Endothelial cell of umbilical vein (primary cell): ENCODE results near the gene DNAJC3. TPM values are rescaled to one million over a fixed set of nuclear protein-coding genes. Genes with fewer than 3 reads are reported as not detected.
A peak's percentile ranks its signal among the peaks of the same experiment; 100 is the strongest.

Source experiments
- BruUV-seq: library from RNA; stranded (reverse); fragments of 400-500 nt; replicated peaks from 2 replicates; lab custom pipeline; 2021; lab: Mats Ljungman, UMichigan
- CTCF ChIA-PET: fragments of 300-600, 350-600 bp; sonication (Branson Sonifier 250); formaldehyde crosslinking; loops from one replicate; lab custom pipeline; 2021; ENCODE audit warnings: antibody characterized with exemption, inconsistent platforms; lab: Charles Lee
- POLR2A ChIA-PET: fragments of 300-600, 350-600 bp; sonication (Branson Sonifier 250); formaldehyde crosslinking; loops from one replicate; lab custom pipeline; 2021; ENCODE audit warnings: antibody characterized with exemption, inconsistent platforms; lab: Charles Lee
- DNase-seq: peaks from one replicate; pipeline ENCODE4 v3.0.0-alpha.2; 2011; ENCODE audit warnings: low read depth, low spot score
- FAIRE-seq: peaks from 2 replicates; lab custom pipeline; 2011; peaks lifted over from hg19 to GRCh38; lab: Jason Lieb, UNC
- H2AFZ ChIP-seq: 2 replicates; pipeline ENCODE4 v1.6.0; 2012; ENCODE audit warnings: low read depth, low read length, control low read depth, inconsistent platforms
- H3K27ac ChIP-seq: 2 replicates; pipeline ENCODE4 v1.5.1; 2011; ENCODE audit warnings: low read depth, mild to moderate bottlenecking, control low read depth, low read length, moderate library complexity; ENCODE audit not compliant: insufficient read depth
- H3K27me3 ChIP-seq, 2 experiments: 2 replicates each; pipeline versions ENCODE4 v1.6.0 to v1.6.1; 2011; ENCODE audit warnings: low read length in 2 of 2, mixed read lengths in 1 of 2; ENCODE audit not compliant: control insufficient read depth in 2 of 2, insufficient read depth in 2 of 2
- H3K36me3 ChIP-seq, 2 experiments: 2 replicates in 1 of 2; 3 replicates in 1 of 2; pipeline ENCODE4 v1.5.1; 2011; ENCODE audit warnings: low read length in 2 of 2, mild to moderate bottlenecking in 1 of 2, moderate library complexity in 1 of 2; ENCODE audit not compliant: control insufficient read depth in 2 of 2, insufficient read depth in 2 of 2; ENCODE audit errors: extremely low read depth in 1 of 2
- H3K4me1 ChIP-seq: 3 replicates; pipeline ENCODE4 v1.5.1; 2011; ENCODE audit warnings: mild to moderate bottlenecking, low read length; ENCODE audit not compliant: control insufficient read depth, insufficient read depth; ENCODE audit errors: extremely low read depth
- H3K4me2 ChIP-seq: 2 replicates; pipeline ENCODE4 v1.6.1; 2011; ENCODE audit warnings: low read length, control low read depth, mixed read lengths; ENCODE audit not compliant: insufficient read depth
- H3K4me3 ChIP-seq, 3 experiments: fragments of 200-600 bp in 1 of 3; sonication (generic), shearing (Covaris generic) in 1 of 3; replicated peaks in 1 of 3; 2 replicates each; pipeline ENCODE4 v1.5.1; 2011 to 2016; ENCODE audit warnings: control low read depth in 3 of 3, low read length in 3 of 3, mild to moderate bottlenecking in 2 of 3, inconsistent platforms in 1 of 3, low read depth in 1 of 3, moderate library complexity in 1 of 3; ENCODE audit not compliant: insufficient read depth in 1 of 3
- H3K79me2 ChIP-seq: 2 replicates; pipeline ENCODE4 v1.6.0; 2012; ENCODE audit warnings: low read length, inconsistent platforms; ENCODE audit not compliant: control insufficient read depth, insufficient read depth
- H3K9ac ChIP-seq: replicated peaks from 2 replicates; pipeline ENCODE3; 2011; ENCODE audit warnings: low read length, control low read depth; ENCODE audit not compliant: insufficient read depth; ENCODE audit errors: extremely low read depth
- H3K9me1 ChIP-seq: replicated peaks from 3 replicates; pipeline ENCODE4 v1.6.0; 2011; ENCODE audit warnings: mild to moderate bottlenecking, low read length; ENCODE audit not compliant: control insufficient read depth, insufficient read depth; ENCODE audit errors: extremely low read depth
- H3K9me3 ChIP-seq: replicated peaks from 2 replicates; pipeline ENCODE4 v1.5.1; 2012; ENCODE audit warnings: low read length, inconsistent platforms; ENCODE audit not compliant: control insufficient read depth, insufficient read depth
- H4K20me1 ChIP-seq: replicated peaks from 2 replicates; pipeline ENCODE3; 2011; ENCODE audit warnings: mild to moderate bottlenecking, low read length; ENCODE audit not compliant: control insufficient read depth, insufficient read depth; ENCODE audit errors: extremely low read depth
- FOS ChIP-seq: IDR thresholded peaks from 2 replicates; pipeline ENCODE4 v1.6.1; 2011; ENCODE audit warnings: mild to moderate bottlenecking, low read length, moderate library complexity, borderline replicate concordance; ENCODE audit not compliant: insufficient read depth
- JUN ChIP-seq: IDR thresholded peaks from 2 replicates; pipeline ENCODE4 v1.6.1; 2011; ENCODE audit warnings: borderline replicate concordance, low read depth; ENCODE audit not compliant: insufficient read length, insufficient read depth
- MYC ChIP-seq: IDR thresholded peaks from one replicate; pipeline ENCODE4 v1.6.1; 2011; ENCODE audit warnings: mild to moderate bottlenecking, low read depth, low read length
- dilution Hi-C: fragments of 300-500 bp; cut with MboI; formaldehyde crosslinking; loops from one replicate; pipeline ENCODE4 v1.15.0; 2019; ENCODE audit warnings: low sequenced_read_pairs; ENCODE audit not compliant: extremely low pct_ligation_motif_present
- intact Hi-C: fragments of 100-400 bp; cut with micrococcal nuclease; formaldehyde crosslinking; loops from one replicate; pipeline ENCODE4 v1.10.0; 2022
- polyA plus RNA-seq, 4 experiments: library from polyadenylated mRNA; depleted of rRNA in 3 of 4; stranded (reverse) in 3 of 4; unstranded in 1 of 4; fragments of >200 nt; gene quantifications; 2 replicates each; pipeline versions ENCODE4 v1.2.1 to v1.2.3, GENCODE V29; 2011 to 2012; ENCODE audit warnings: missing spikeins in 1 of 4
- total RNA-seq: library from RNA; stranded (reverse); gene quantifications from 2 replicates; pipeline ENCODE4 v1.2.3, GENCODE V29; 2021
- TF ChIP-seq, protein P1 (sequence below): IDR thresholded peaks from 2 replicates; pipeline ENCODE4 v1.6.1; 2011; ENCODE audit not compliant: insufficient read depth, insufficient read length
- TF ChIP-seq, protein P2 (sequence below), 2 donors: IDR thresholded peaks; 1 replicate in 1 of 2; 2 replicates in 1 of 2; pipeline ENCODE4 v1.5.1; 2011; ENCODE audit warnings: low read length in 2 of 2, mild to moderate bottlenecking in 2 of 2, moderate library complexity in 2 of 2, control low read depth in 1 of 2, inconsistent platforms in 1 of 2, low read depth in 1 of 2; ENCODE audit not compliant: insufficient read depth in 1 of 2; ENCODE audit errors: extremely low read depth in 1 of 2

DNAJC3 gene
- total and polyA plus RNA-seq, 2 donors (not counting 3 experiments of a cell fraction or from before 2014, with no cell fraction given), result 17.0 to 51.2 TPM

DNA sequence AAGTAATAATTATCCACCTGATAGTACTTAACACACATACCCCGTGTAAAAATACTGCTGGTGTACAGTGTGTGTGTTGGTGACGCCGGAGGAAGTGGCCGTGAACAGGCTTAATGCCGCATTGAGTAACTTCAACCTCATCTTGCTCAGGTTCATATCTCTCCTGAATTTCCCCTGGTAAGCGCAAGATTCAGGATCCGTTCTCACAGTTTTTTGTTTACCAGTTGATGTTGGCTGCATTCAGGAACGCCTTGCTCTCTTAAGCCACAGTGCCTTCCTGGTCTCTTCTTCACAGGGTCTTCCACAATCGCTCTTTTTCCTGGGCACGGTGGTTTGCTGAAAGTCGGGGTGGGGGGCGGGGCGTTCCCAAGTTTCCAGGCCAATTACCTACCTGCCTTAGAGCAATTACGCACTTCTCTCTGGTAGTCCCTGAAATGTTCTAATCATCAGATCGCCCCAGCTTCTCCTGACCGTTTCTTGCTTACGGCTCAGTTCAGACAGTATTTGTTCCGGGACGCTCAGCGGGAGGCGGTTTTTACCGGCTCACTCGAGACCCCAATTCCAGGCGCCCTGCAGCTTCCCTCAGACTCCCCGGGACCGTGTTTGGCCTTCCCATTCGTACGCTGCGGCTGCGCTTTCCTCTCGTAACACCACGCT is 706 bp upstream of the DNAJC3 start:
- H4K20me1 ChIP-seq, result peaks cover 2% of the 10 kb centered on the region
- DNase-seq (peak; percentile 71), FAIRE-seq (peak; percentile 57)
- no peaks in the 10 kb centered on the region for H3K9me3 ChIP-seq
- ChIA-PET CTCF (interaction anchor here (0.7 to 1.3 kb wide), 6 partner anchors 15 to 272 kb away, joined by 3 to 11 read pairs (median 5); no protein-coding TSS in a partner anchor), POLR2A (interaction anchor here (0.6 to 1.2 kb wide), 7 partner anchors 15 to 197 kb away, joined by 3 to 12 read pairs (median 7); partner anchors contain the start of gene DZIP1)
- no peaks in the 10 kb centered on the region for H3K9me1 ChIP-seq
- TF ChIP-seq, protein P1, sequence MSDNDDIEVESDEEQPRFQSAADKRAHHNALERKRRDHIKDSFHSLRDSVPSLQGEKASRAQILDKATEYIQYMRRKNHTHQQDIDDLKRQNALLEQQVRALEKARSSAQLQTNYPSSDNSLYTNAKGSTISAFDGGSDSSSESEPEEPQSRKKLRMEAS, result no peak
- TF ChIP-seq MYC, result no peak
- TF ChIP-seq, protein P2, sequence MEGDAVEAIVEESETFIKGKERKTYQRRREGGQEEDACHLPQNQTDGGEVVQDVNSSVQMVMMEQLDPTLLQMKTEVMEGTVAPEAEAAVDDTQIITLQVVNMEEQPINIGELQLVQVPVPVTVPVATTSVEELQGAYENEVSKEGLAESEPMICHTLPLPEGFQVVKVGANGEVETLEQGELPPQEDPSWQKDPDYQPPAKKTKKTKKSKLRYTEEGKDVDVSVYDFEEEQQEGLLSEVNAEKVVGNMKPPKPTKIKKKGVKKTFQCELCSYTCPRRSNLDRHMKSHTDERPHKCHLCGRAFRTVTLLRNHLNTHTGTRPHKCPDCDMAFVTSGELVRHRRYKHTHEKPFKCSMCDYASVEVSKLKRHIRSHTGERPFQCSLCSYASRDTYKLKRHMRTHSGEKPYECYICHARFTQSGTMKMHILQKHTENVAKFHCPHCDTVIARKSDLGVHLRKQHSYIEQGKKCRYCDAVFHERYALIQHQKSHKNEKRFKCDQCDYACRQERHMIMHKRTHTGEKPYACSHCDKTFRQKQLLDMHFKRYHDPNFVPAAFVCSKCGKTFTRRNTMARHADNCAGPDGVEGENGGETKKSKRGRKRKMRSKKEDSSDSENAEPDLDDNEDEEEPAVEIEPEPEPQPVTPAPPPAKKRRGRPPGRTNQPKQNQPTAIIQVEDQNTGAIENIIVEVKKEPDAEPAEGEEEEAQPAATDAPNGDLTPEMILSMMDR (IDR thresholded peaks at IDR 0.05; ENCODE audit: extremely low read depth in 1 of 2, insufficient read depth in 1 of 2, low read depth in 1 of 2, low read length in 2 of 2), result no peak
- TF ChIP-seq FOS, result no peak
- TF ChIP-seq JUN, result no peak
- dilution Hi-C loops, result no loop called here
- peaks cover 23% of the 10 kb centered on the region for H3K4me1 ChIP-seq
- H3K27me3 ChIP-seq, result no peaks in the 10 kb centered on the region
- H2AFZ ChIP-seq, result peak overlapping the region; percentile 94
- BruUV-seq, result TSS peak; percentile 76
- no peaks in the 10 kb centered on the region for H3K36me3 ChIP-seq
- peak overlapping the region; percentile 57 to 89 (median 71) for H3K4me3 ChIP-seq
- H3K79me2 ChIP-seq, result peaks cover 34% of the 10 kb centered on the region
- peak overlapping the region; percentile 68 for H3K27ac ChIP-seq
- intact Hi-C loops, result loop anchor here (1.0 to 2.0 kb wide), 3 partner anchors 32 to 157 kb away; partner anchors contain the start of gene DZIP1
- peak overlapping the region; percentile 86 for H3K9ac ChIP-seq
- peak overlapping the region; percentile 96 for H3K4me2 ChIP-seq
